Small intestine (tissue), 7 donors: ENCODE results near the gene ANAPC15. TPM values are rescaled to one million over a fixed set of nuclear protein-coding genes. Genes with fewer than 3 reads are reported as not detected.

Experiments used
- DNase-seq, 2 donors: peaks; one replicate each; pipeline versions ENCODE4 v3.0.0 to v3.0.0-alpha.2; 2013
- FAIRE-seq: peaks from 2 replicates; lab custom pipeline; 2012; peaks lifted over from hg19 to GRCh38; lab: Jason Lieb, UNC
- H3K27ac ChIP-seq, 3 donors: one replicate each; pipeline ENCODE4 v1.5.1; 2013; ENCODE audit warnings: low read length in 2 of 3, mild to moderate bottlenecking in 2 of 3, control low read depth in 1 of 3, inconsistent platforms in 1 of 3, low read depth in 1 of 3, moderate library complexity in 1 of 3
- H3K27me3 ChIP-seq, 3 donors: one replicate each; pipeline ENCODE4 v1.6.1; 2013; ENCODE audit warnings: low read length in 3 of 3, inconsistent platforms in 1 of 3; ENCODE audit not compliant: control insufficient read depth in 3 of 3, insufficient read depth in 3 of 3
- H3K36me3 ChIP-seq, 3 donors: one replicate each; pipeline ENCODE4 v1.6.1; 2013; ENCODE audit warnings: low read length in 3 of 3, inconsistent platforms in 1 of 3, low read depth in 1 of 3, mild to moderate bottlenecking in 1 of 3, moderate library complexity in 1 of 3; ENCODE audit not compliant: control insufficient read depth in 3 of 3, insufficient read depth in 2 of 3
- H3K4me1 ChIP-seq, 3 donors: one replicate each; pipeline ENCODE4 v1.6.1; 2013; ENCODE audit warnings: low read length in 2 of 3, inconsistent platforms in 1 of 3, low read depth in 1 of 3, mild to moderate bottlenecking in 1 of 3, moderate library complexity in 1 of 3; ENCODE audit not compliant: control insufficient read depth in 3 of 3, insufficient read depth in 2 of 3
- H3K4me3 ChIP-seq, 3 donors: one replicate each; pipeline ENCODE4 v1.5.1; 2013; ENCODE audit warnings: low read length in 3 of 3, control low read depth in 1 of 3, inconsistent platforms in 1 of 3, low read depth in 1 of 3, mild to moderate bottlenecking in 1 of 3, moderate library complexity in 1 of 3
- H3K9me3 ChIP-seq, 2 donors: one replicate each; pipeline ENCODE4 v1.6.1; 2013; ENCODE audit warnings: low read depth in 1 of 2, low read length in 1 of 2; ENCODE audit not compliant: control insufficient read depth in 2 of 2, insufficient read depth in 1 of 2
- WGBS, 3 donors: extraction: QIAGEN DNeasy Blood & Tissue Kit; methylation state at CpG; one replicate each; pipeline ENCODE4 v1.1.7; 2013; 5-methylcytosine and 5-hydroxymethylcytosine counted together
- polyA plus RNA-seq, 4 donors: library from polyadenylated mRNA; stranded (reverse) in 3 of 4; unstranded in 1 of 4; fragments of 200-250 nt in 3 of 4; fragments of 120-200 nt in 1 of 4; gene quantifications; one replicate each; pipeline versions ENCODE4 v1.2.1 to v1.2.3, GENCODE V29; 2013
- donor health status: healthy with polysubstance abuse.
- donor health status: control.
- donor health status: control.
- donor health status: Bipolar disorder and iron deficiency.
- donor health status: healthy.

ANAPC15 gene
- polyA plus RNA-seq, 4 donors, result 35.0 to 83.0 (median 65.7) TPM

DNA sequence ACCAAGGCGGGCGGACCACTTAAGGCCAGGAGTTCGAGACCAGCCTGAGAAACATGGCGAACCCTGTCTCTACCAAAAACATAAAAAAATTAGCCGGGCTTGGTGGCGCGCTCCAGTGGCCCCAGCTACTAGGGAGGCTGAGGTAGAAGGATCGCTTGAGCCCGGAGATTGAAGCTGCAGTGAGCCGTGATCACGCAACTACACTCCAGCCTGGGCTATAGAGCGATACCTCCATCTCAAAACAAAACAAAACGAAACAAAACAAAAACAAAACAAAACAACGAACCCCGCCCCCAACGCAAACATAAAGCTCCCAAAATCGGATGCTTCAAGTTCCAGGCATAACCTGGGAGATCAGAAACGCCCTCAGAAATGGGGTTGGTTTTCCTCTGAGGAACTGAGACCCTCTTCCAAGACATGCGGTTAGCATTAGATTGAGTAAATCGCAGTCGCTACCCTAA lies 31.3 kb downstream of the ANAPC15 start:
- Histone ChIP-seq H3K4me1 (peaks cover 2 to 10% (median 3%) of the 10 kb centered on the region in 3 donors), H3K4me3 (peak overlapping the region; percentile 11 to 80 (median 50)), H3K27me3 (no peaks in the 10 kb centered on the region), H3K27ac (peak overlapping the region; percentile 45 to 95 (median 92)), H3K9me3 (no peaks in the 10 kb centered on the region), H3K36me3 (peaks cover 0 to 7% (median 0%) of the 10 kb centered on the region in 3 donors)
- WGBS, 3 donors, result 70 to 76% (median 71%) methylated on average over 21 of the region's 21 CpGs
- FAIRE-seq, result no peak
- no peak for DNase-seq

DNA sequence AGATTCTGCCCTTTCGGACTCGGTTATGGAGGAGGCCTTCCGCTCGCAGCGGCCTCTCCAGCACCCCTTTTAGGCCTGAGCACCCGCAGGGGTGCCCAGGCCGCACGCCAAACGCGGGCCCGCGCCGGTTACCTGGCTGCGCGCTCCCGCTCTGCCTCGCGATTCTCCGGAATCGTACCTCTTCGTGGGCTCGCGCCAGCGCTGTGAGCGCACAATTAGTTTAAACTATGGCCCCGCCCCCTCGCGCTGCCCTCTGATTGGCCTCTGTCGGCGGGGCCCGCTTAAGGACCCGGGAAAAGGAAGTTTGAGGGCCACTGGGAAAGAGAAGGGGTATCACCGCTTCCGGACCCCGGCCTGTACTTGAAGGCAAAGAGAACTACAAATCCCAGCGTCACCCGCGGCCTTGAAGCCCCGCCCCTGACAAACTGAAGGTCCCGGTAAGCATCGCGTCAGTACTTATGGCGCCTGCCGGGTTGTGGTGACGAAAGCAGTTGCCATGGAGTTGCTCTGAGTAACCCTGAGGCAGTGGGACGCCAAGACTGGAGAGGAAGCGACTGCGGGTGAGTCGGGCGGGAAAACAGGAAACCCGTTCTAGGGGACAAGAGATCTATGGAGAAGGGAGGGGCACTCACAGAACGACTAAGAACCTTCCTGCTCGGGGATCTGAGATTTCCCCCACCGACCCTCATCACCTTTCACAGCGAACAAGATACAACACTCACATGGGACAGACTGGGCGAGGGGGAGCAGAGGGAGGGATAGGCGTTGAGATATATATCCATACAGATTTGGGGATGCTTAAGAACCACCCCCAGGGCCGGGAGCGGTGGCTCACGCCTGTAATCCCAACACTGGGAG lies 31.9 kb downstream of the ANAPC15 start, which contains the start of the genes LRRC51 and NUMA1:
Gene LRRC51, plus strand, starts transcription at position 525 of the 858 bp plus-strand sequence. CDS start 8,234 bp downstream, outside the sequence.
Gene NUMA1, minus strand, starts transcription at position 217 of the 858 bp plus-strand sequence. CDS start 44,599 bp downstream, outside the sequence.
- DNase-seq, result peak; percentile 100
- Histone ChIP-seq H3K4me3 (peak within 1 kb of the TSS; percentile 72 to 80 (median 73)), H3K27ac (peak within 1 kb of the TSS; percentile 45 to 95 (median 92)), H3K9me3 (no peaks in the 10 kb centered on the region), H3K27me3 (no peaks in the 10 kb centered on the region), H3K4me1 (peaks cover 2 to 10% (median 3%) of the 10 kb centered on the region in 3 donors), H3K36me3 (peaks cover 0 to 8% (median 0%) of the 10 kb centered on the region in 3 donors)
- FAIRE-seq, result peak; percentile 53
- WGBS, 3 donors, result 0 to 1% (median 1%) methylated on average over 58 to 60 of the region's 60 CpGs

DNA sequence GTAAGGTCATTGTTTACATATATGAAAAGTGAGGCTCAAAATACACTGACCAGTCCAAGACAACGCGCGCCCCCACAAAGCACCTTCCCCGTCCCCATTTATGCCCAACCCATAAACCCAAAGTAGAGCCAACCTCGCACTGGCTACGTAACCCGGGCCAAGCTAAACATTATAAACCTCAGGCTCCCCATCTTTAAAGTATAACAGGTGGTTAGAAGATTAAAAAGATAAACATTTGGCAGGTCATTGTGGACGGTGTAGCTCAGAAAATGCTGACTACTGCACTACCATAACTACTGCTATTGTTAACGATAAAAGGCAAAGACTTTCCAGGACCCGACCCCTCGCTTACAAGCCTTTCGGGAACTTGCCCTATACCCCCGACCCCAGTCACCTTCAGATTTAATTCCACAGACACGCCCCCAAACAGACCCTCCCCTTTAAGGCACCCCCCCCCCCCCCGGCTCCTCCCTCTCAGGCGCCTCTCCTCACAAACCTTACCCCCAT lies 32.6 kb downstream of the ANAPC15 start:
- Histone ChIP-seq H3K27me3 (no peaks in the 10 kb centered on the region), H3K27ac (peak overlapping the region; percentile 38 to 95 (median 92)), H3K9me3 (no peaks in the 10 kb centered on the region), H3K4me1 (peaks cover 2 to 10% (median 3%) of the 10 kb centered on the region in 3 donors), H3K36me3 (peaks cover 0 to 11% (median 0%) of the 10 kb centered on the region in 3 donors), H3K4me3 (peak overlapping the region; percentile 72 to 80 (median 73))
- no peak for FAIRE-seq
- WGBS, 3 donors, result 1% methylated on average over 16 of the region's 16 CpGs
- DNase-seq, result peak in 1 of 2 donors; percentile 43

DNA sequence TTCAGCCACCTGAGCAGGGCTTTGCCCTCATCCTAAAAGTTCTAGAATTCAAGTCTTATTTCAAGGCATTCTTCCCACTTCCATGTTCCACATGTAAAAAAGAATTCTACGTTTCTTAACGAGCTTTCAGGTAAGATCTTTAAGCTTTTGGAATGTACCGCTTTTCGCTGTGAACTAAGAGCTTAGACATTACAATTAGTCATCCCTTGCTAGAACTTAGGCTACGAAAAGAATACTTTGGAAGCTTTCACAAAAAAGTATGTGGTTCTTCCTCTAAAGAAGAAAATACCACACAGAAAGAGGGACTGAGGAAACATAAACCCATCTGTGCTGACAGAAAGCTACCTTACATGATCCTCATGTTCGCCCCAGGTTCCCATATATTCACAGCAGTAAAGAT lies 34.0 kb downstream of the ANAPC15 start:
- H3K27me3 ChIP-seq, result no peaks in the 10 kb centered on the region
- peaks cover 2 to 10% (median 3%) of the 10 kb centered on the region in 3 donors for H3K4me1 ChIP-seq
- H3K4me3 ChIP-seq, result no peak overlapping the region
- H3K36me3 ChIP-seq, result peaks cover 0 to 13% (median 0%) of the 10 kb centered on the region in 3 donors
- no peak for DNase-seq
- FAIRE-seq, result no peak
- no peaks in the 10 kb centered on the region for H3K9me3 ChIP-seq
- H3K27ac ChIP-seq, result peak overlapping the region; percentile 24 to 95 (median 55)
- 72 to 82% (median 81%) methylated on average over 6 of the region's 6 CpGs for WGBS, 3 donors

DNA sequence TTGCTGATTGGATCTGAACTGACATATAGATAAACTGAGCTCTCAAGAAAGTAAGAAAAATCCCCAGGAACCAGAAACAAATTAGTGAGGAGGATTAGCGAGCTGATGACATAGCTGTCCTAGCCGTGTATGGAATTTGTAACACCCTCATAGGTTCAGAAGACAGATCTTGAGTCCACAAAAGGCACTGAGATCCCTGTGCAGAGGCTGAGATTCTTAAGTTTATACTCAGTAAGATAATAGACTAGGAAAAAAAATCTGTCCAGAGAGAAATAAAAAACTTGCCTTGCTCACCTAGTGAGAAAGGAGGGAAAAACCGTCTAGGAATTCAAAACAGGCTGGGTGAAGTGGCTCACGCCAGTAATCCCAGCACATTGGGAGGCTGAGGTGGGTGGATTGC lies 36.7 kb downstream of the ANAPC15 start:
- no peaks in the 10 kb centered on the region for H3K27me3 ChIP-seq
- FAIRE-seq (no peak), DNase-seq (no peak)
- 82 to 93% (median 93%) methylated on average over 4 of the region's 4 CpGs for WGBS, 3 donors
- H3K9me3 ChIP-seq, result no peaks in the 10 kb centered on the region
- H3K27ac ChIP-seq, result no peak overlapping the region
- H3K4me1 ChIP-seq, result peaks cover 3 to 16% (median 3%) of the 10 kb centered on the region in 3 donors
- peaks cover 0 to 13% (median 0%) of the 10 kb centered on the region in 3 donors for H3K36me3 ChIP-seq
- no peak overlapping the region for H3K4me3 ChIP-seq

DNA sequence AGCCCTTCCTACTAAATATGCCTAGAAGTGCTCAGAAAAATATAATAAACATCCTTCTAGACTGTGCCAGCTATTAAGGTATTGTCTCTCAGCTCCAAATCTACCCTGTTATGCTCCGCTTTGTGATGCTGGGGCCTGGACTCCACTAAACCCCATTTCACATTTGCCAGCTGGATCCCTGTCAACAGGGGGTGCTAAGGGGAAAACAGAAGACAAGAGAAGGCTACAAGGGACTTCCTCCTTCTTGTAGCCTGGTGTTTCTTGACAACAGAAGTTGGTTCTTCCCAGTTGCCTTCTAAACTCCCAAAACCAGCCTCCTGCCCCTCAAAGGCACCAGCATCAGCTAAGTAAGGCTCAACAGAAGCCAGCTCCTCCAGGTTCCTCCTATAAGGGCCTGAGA lies 37.4 kb downstream of the ANAPC15 start:
- FAIRE-seq, result no peak
- H3K27ac ChIP-seq, result peak overlapping the region in 1 of 3 donors; percentile 5
- WGBS, 3 donors, result 85 to 96% (median 95%) methylated on average over 1 of the region's 1 CpG
- no peaks in the 10 kb centered on the region for H3K27me3 ChIP-seq
- H3K9me3 ChIP-seq, result no peaks in the 10 kb centered on the region
- no peak overlapping the region for H3K4me3 ChIP-seq
- peaks cover 0 to 16% (median 0%) of the 10 kb centered on the region in 3 donors for H3K36me3 ChIP-seq
- peaks cover 3 to 21% (median 6%) of the 10 kb centered on the region in 3 donors for H3K4me1 ChIP-seq
- DNase-seq, result no peak

DNA sequence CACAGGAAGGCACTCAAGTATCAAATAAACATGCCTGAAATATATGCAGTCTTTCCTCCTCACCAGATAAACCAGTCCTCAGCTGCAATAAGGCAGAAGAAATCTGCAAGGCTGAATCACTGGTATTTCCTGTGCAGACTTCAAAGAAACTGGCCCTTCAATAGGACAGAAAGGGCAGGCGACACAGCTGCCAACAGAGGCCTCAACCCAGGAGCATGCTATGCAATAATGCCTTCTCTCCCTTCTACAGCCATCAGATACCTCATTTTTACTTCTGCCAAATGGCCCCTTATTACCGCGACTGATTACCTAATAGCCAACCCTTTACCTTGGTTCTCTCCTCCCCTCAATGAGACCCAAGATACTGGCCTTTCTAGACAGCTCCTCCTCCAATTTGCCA lies 40.1 kb downstream of the ANAPC15 start:
- Histone ChIP-seq H3K36me3 (peaks cover 0 to 22% (median 0%) of the 10 kb centered on the region in 3 donors), H3K4me1 (peaks cover 1 to 21% (median 12%) of the 10 kb centered on the region in 3 donors), H3K4me3 (no peak overlapping the region), H3K27ac (peak overlapping the region in 2 of 3 donors; percentile 43 to 48), H3K27me3 (no peaks in the 10 kb centered on the region), H3K9me3 (no peaks in the 10 kb centered on the region)
- FAIRE-seq, result no peak
- WGBS, 3 donors, result 29 to 53% (median 46%) methylated on average over 3 of the region's 3 CpGs
- DNase-seq, result peak in 1 of 2 donors; percentile 26

DNA sequence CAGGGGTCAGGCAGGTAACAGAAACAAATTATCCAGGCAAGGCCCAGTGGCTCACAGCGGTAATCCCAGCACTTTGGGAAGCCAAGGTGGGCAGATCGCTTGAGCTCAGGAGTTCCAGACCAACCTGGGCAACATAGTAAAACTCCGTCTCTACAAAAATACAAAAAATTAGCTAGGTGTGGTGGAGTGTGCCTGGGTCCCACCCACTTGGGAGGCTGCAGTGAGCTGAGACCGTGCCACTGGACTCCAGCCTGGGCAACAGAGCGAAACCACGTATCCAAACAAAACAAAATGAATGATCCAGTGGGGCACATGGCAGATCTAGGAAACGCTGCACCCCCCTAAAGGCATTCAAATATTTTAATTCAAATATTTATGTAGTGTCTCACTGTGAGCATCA lies 42.0 kb downstream of the ANAPC15 start:
- H3K4me1 ChIP-seq, result peaks cover 1 to 21% (median 12%) of the 10 kb centered on the region in 3 donors
- no peak overlapping the region for H3K4me3 ChIP-seq
- H3K27ac ChIP-seq, result peak overlapping the region in 2 of 3 donors; percentile 44 to 75
- H3K9me3 ChIP-seq, result no peaks in the 10 kb centered on the region
- 93 to 98% (median 93%) methylated on average over 7 of the region's 7 CpGs for WGBS, 3 donors
- no peaks in the 10 kb centered on the region for H3K27me3 ChIP-seq
- DNase-seq (no peak), FAIRE-seq (no peak)
- H3K36me3 ChIP-seq, result peaks cover 0 to 15% (median 0%) of the 10 kb centered on the region in 3 donors
